Measurements from ENCODE around the gene MDC1.
"Not testable (repeated sequence)": the region's sequence is repeated elsewhere in the genome, so short reads cannot be mapped to it uniquely, and the experiment has no call there.

MDC1 gene

GRCh38 chr6:30717129-30717844 lies at the start of gene MDC1:
Gene MDC1 (minus strand): TSS chr6:30717281. CDS start chr6:30715175, 2,106 bp downstream.
- FAIRE-seq (peak; percentile 61), DNase-seq (ENCODE audit: low spot score) (peak; percentile 96)

GRCh38 chr6:30766461-30767157 lies 49.5 kb upstream of the MDC1 start:
- FAIRE-seq (no peak), DNase-seq (ENCODE audit: low spot score) (no peak)

GRCh38 chr6:30765495-30765894 lies 48.4 kb upstream of the MDC1 start:
- FAIRE-seq; DNase-seq (ENCODE audit: low spot score): not testable (repeated sequence)

GRCh38 chr6:30764490-30765043 lies 47.5 kb upstream of the MDC1 start:
- not testable (repeated sequence) for FAIRE-seq; DNase-seq (ENCODE audit: low spot score)

GRCh38 chr6:30763618-30764489 lies 46.8 kb upstream of the MDC1 start:
- peak; percentile 69 for DNase-seq (ENCODE audit: low spot score)

GRCh38 chr6:30763155-30763617 lies 46.1 kb upstream of the MDC1 start:
- no peak for DNase-seq (ENCODE audit: low spot score)
- no peak for FAIRE-seq

More at GRCh38 chr6:30763618-30764489, 46.8 kb upstream of the MDC1 start:
- FAIRE-seq: no peak

- no peak for DNase-seq (ENCODE audit: low spot score)
- no peak for FAIRE-seq
Observed at GRCh38 chr6:30761791-30762429, 44.8 kb upstream of the MDC1 start.

- FAIRE-seq (no peak), DNase-seq (ENCODE audit: low spot score) (no peak)
Observed at GRCh38 chr6:30760549-30760948, 43.5 kb upstream of the MDC1 start.

GRCh38 chr6:30759575-30760239 lies 42.6 kb upstream of the MDC1 start:
- peak; percentile 56 for FAIRE-seq
- peak; percentile 83 for DNase-seq (ENCODE audit: low spot score)

- FAIRE-seq (no peak), DNase-seq (ENCODE audit: low spot score) (no peak)
Observed at GRCh38 chr6:30757261-30757904, 40.3 kb upstream of the MDC1 start.

- not testable (repeated sequence) for FAIRE-seq; DNase-seq (ENCODE audit: low spot score)
Observed at GRCh38 chr6:30756405-30757003, 39.4 kb upstream of the MDC1 start.

GRCh38 chr6:30754631-30755030 lies 37.5 kb upstream of the MDC1 start:
- no peak for FAIRE-seq
- no peak for DNase-seq (ENCODE audit: low spot score)

GRCh38 chr6:30752157-30752927 lies 35.3 kb upstream of the MDC1 start:
- FAIRE-seq (no peak), DNase-seq (ENCODE audit: low spot score) (peak; percentile 93)

- FAIRE-seq (no peak), DNase-seq (ENCODE audit: low spot score) (no peak)
Observed at GRCh38 chr6:30750379-30750668, 33.2 kb upstream of the MDC1 start.

- no peak for DNase-seq (ENCODE audit: low spot score)
- FAIRE-seq: no peak
Observed at GRCh38 chr6:30749554-30750378, 32.7 kb upstream of the MDC1 start.

- FAIRE-seq: no peak
Observed at GRCh38 chr6:30748851-30749540, 31.9 kb upstream of the MDC1 start.

More at GRCh38 chr6:30748851-30749540, 31.9 kb upstream of the MDC1 start:
- no peak for DNase-seq (ENCODE audit: low spot score)

Measured in urothelium cell line (cell line).